Fibroblast of lung (primary cell): ENCODE data around the gene CBFA2T2. TPM values are rescaled to one million over a fixed set of nuclear protein-coding genes. Genes with fewer than 3 reads are reported as not detected.

Experiments
- DNase-seq, 2 donors: peaks; one replicate each; pipeline versions ENCODE4 v3.0.0 to v3.0.0-alpha.2; 2010; ENCODE audit warnings: low read depth in 2 of 2
- H2AFZ ChIP-seq: 2 replicates; pipeline ENCODE4 v1.5.1; 2012; ENCODE audit warnings: low read length, control low read depth, inconsistent platforms
- H3K27ac ChIP-seq: 2 replicates; pipeline ENCODE4 v1.5.1; 2011; ENCODE audit warnings: low read length, control low read depth; ENCODE audit not compliant: insufficient read depth
- H3K27me3 ChIP-seq: 2 replicates; pipeline ENCODE4 v1.5.1; 2011; ENCODE audit warnings: mild to moderate bottlenecking, low read length; ENCODE audit not compliant: control insufficient read depth, insufficient read depth
- H3K36me3 ChIP-seq: 2 replicates; pipeline ENCODE4 v1.5.1; 2011; ENCODE audit warnings: low read length; ENCODE audit not compliant: control insufficient read depth, insufficient read depth
- H3K4me1 ChIP-seq: 2 replicates; pipeline ENCODE4 v1.5.1; 2011; ENCODE audit warnings: low read length; ENCODE audit not compliant: control insufficient read depth, insufficient read depth; ENCODE audit errors: extremely low read depth
- H3K4me2 ChIP-seq: 2 replicates; pipeline ENCODE4 v1.5.1; 2011; ENCODE audit warnings: low read length, control low read depth; ENCODE audit not compliant: insufficient read depth; ENCODE audit errors: extremely low read depth
- H3K4me3 ChIP-seq, 4 experiments: fragments of 200-600 bp in 1 of 4; sonication (generic) in 1 of 4; replicated peaks in 1 of 4; 2 replicates each; pipeline ENCODE4 v1.5.1; 2011 to 2016; ENCODE audit warnings: low read length in 4 of 4, low read depth in 3 of 4, mild to moderate bottlenecking in 3 of 4, control low read depth in 2 of 4, inconsistent platforms in 1 of 4, mixed read lengths in 1 of 4; ENCODE audit not compliant: insufficient read depth in 1 of 4; ENCODE audit errors: control extremely low read depth in 1 of 4
- H3K79me2 ChIP-seq: 2 replicates; pipeline ENCODE4 v1.5.1; 2012; ENCODE audit warnings: mild to moderate bottlenecking, low read length, inconsistent platforms; ENCODE audit not compliant: control insufficient read depth, insufficient read depth
- H3K9ac ChIP-seq: 2 replicates; pipeline ENCODE4 v1.5.1; 2011; ENCODE audit warnings: mild to moderate bottlenecking, low read length, control low read depth; ENCODE audit not compliant: insufficient read depth
- H3K9me3 ChIP-seq: 2 replicates; pipeline ENCODE4 v1.5.1; 2012; ENCODE audit warnings: low read depth, low read length; ENCODE audit not compliant: control insufficient read depth, insufficient read depth
- H4K20me1 ChIP-seq: 2 replicates; pipeline ENCODE4 v1.5.1; 2011; ENCODE audit warnings: low read length; ENCODE audit not compliant: control insufficient read depth, insufficient read depth; ENCODE audit errors: extremely low read depth
- EZH2 ChIP-seq: IDR thresholded peaks from 2 replicates; pipeline ENCODE4 v1.5.1; 2012; ENCODE audit warnings: low read length, control low read depth, mild to moderate bottlenecking; ENCODE audit errors: missing control alignments
- polyA plus RNA-seq, 2 donors: library from polyadenylated mRNA; depleted of rRNA in 1 of 2; stranded (reverse) in 1 of 2; unstranded in 1 of 2; fragments of >200 nt; gene quantifications; 2 replicates each; pipeline ENCODE4 v1.2.1, GENCODE V29; 2011 to 2012; ENCODE audit warnings: missing spikeins in 1 of 2
- total RNA-seq: library from RNA; depleted of rRNA; stranded (reverse); fragments of >200 nt; gene quantifications from 2 replicates; pipeline ENCODE4 v1.2.1, GENCODE V29; 2014
- TF ChIP-seq, protein P1 (sequence below), 2 donors: IDR thresholded peaks in 1 of 2; conservative IDR thresholded peaks in 1 of 2; 1 replicate in 1 of 2; 2 replicates in 1 of 2; pipeline ENCODE4 v1.5.1; 2011 to 2012; ENCODE audit warnings: low read length in 2 of 2, control low read depth in 1 of 2, inconsistent platforms in 1 of 2, low read depth in 1 of 2, mild to moderate bottlenecking in 1 of 2

The CBFA2T2 gene
- total and polyA plus RNA-seq, 2 donors (not counting 1 experiment from before 2014, with no cell fraction given), result 5.6 to 7.3 TPM

GRCh38 chr20:33650753-33651561 lies 161.1 kb downstream of the CBFA2T2 start:
- Histone ChIP-seq H2AFZ (no peak overlapping the region), H3K9ac (no peak overlapping the region), H3K27ac (no peak overlapping the region), H3K79me2 (no peaks in the 10 kb centered on the region), H3K27me3 (no peaks in the 10 kb centered on the region), H3K4me1 (peaks cover 2% of the 10 kb centered on the region), H3K4me3 (no peak overlapping the region), H3K36me3 (no peaks in the 10 kb centered on the region), H4K20me1 (no peaks in the 10 kb centered on the region), H3K4me2 (no peak overlapping the region), H3K9me3 (no peaks in the 10 kb centered on the region)
- no peak for TF ChIP-seq EZH2
- TF ChIP-seq, protein P1, sequence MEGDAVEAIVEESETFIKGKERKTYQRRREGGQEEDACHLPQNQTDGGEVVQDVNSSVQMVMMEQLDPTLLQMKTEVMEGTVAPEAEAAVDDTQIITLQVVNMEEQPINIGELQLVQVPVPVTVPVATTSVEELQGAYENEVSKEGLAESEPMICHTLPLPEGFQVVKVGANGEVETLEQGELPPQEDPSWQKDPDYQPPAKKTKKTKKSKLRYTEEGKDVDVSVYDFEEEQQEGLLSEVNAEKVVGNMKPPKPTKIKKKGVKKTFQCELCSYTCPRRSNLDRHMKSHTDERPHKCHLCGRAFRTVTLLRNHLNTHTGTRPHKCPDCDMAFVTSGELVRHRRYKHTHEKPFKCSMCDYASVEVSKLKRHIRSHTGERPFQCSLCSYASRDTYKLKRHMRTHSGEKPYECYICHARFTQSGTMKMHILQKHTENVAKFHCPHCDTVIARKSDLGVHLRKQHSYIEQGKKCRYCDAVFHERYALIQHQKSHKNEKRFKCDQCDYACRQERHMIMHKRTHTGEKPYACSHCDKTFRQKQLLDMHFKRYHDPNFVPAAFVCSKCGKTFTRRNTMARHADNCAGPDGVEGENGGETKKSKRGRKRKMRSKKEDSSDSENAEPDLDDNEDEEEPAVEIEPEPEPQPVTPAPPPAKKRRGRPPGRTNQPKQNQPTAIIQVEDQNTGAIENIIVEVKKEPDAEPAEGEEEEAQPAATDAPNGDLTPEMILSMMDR (conservative IDR thresholded peaks at IDR 0.05 in 1 of 2, IDR thresholded peaks at IDR 0.05 in 1 of 2; ENCODE audit: low read depth in 1 of 2, low read length in 2 of 2), result no peak
- DNase-seq, result no peak

GRCh38 chr20:33651562-33652048 lies 161.7 kb downstream of the CBFA2T2 start:
- TF ChIP-seq, protein P1 (conservative IDR thresholded peaks at IDR 0.05 in 1 of 2, IDR thresholded peaks at IDR 0.05 in 1 of 2; ENCODE audit: low read depth in 1 of 2, low read length in 2 of 2), result no peak
- no peak for TF ChIP-seq EZH2
- Histone ChIP-seq H3K27me3 (no peaks in the 10 kb centered on the region), H3K9me3 (no peaks in the 10 kb centered on the region), H3K4me2 (no peak overlapping the region), H3K4me1 (peaks cover 2% of the 10 kb centered on the region), H3K36me3 (no peaks in the 10 kb centered on the region), H3K27ac (no peak overlapping the region), H3K79me2 (no peaks in the 10 kb centered on the region), H3K4me3 (no peak overlapping the region), H4K20me1 (no peaks in the 10 kb centered on the region), H2AFZ (no peak overlapping the region), H3K9ac (no peak overlapping the region)
- peak in 1 of 2 donors; percentile 14 for DNase-seq

DNA sequence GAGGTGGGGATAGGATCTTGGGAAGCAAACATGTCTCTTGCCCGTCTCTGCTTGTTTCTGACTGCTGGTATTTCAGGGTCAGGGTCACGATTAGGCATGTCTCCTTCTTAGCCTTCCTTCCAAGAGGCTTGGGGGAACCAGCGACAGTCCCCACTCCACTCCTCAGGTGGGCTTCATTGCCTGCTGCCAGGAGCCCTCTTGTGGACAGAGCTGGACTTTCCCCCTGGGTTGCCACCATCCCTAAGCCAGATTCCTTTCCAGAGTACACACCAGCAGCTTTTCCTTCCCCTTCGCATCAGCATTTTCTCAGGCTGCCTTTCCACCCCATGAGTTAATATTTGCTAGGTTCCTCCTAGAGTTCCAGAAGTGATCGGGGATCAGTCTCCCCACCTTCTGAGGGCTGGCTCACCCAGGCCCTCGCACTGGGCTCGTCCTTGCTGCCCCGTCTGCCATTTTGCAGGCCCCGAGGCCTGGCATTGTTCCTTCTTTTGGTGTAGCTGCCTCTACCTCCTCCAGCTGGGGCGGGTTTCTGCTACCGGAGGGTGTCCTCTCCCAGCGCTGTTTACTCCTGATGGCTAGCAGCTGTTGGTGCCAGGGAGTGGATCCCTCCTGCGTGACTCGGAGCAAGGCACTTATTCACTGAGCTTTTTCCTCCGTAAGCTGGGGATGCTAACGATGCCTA lies 163.5 kb downstream of the CBFA2T2 start:
- Histone ChIP-seq H3K36me3 (peaks cover 3% of the 10 kb centered on the region), H3K79me2 (no peaks in the 10 kb centered on the region), H3K9ac (no peak overlapping the region), H3K9me3 (no peaks in the 10 kb centered on the region), H2AFZ (no peak overlapping the region), H3K27me3 (no peaks in the 10 kb centered on the region), H3K27ac (no peak overlapping the region), H4K20me1 (no peaks in the 10 kb centered on the region), H3K4me1 (peaks cover 2% of the 10 kb centered on the region), H3K4me2 (peak overlapping the region; percentile 21), H3K4me3 (peak overlapping the region in 2 of 4 experiments; percentile 17 to 18)
- no peak for TF ChIP-seq EZH2
- TF ChIP-seq, protein P1 (conservative IDR thresholded peaks at IDR 0.05 in 1 of 2, IDR thresholded peaks at IDR 0.05 in 1 of 2; ENCODE audit: low read depth in 1 of 2, low read length in 2 of 2), result peak; percentile 92 to 94
- peak; percentile 46 to 74 for DNase-seq
